ENCODE results near the gene RAD23B.
A peak's percentile ranks its signal among the peaks of the same experiment; 100 is the strongest.

Gene RAD23B

DNA sequence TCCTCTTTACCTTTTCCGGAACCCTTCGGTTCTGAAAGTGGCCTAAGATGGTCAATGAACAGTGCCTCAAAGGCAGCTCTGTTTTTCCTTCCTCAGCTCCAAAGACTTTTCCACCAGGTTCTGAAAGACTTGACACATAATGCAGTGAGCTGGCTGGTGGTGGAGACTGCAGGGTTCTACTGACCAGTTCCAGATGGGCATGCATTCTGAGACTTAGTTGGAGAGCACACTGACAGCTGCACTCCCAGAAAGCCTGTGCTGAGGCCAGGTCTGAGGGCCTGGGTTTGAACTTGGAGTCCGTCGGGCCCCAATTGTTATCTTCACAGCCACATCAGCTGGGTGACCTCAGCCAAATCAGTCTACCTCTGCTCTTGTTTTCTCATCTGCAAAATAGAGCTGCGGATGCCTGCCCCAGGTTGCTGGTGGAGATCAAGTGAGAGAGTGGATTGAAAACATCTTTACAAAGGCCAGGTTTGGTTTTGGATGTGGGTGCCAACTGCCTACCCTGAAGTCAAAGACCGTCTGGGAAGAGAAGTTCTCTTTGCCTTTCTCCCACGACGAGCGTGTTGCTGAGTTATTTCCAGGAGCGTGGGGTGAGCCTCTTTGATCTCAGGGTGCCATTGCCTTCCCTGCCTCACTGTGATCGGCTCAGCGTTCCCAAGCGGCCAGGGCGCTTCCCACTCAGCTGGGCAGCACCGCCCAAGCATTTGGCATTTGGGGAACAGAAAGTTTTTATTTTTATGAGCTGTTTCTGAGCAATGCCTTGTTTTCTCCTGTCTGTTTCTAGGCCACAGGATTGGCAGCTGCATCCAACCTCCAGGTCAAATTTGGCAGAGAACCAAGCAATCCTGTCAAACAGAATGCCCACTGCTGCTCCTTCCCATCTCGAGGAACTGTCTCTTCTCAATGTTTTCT is 54.9 kb downstream of the RAD23B start:
- peak; percentile 16 for DNase-seq

GRCh38 chr9:107338911-107339659 is 56.0 kb downstream of the RAD23B start:
- DNase-seq, result no peak

DNA sequence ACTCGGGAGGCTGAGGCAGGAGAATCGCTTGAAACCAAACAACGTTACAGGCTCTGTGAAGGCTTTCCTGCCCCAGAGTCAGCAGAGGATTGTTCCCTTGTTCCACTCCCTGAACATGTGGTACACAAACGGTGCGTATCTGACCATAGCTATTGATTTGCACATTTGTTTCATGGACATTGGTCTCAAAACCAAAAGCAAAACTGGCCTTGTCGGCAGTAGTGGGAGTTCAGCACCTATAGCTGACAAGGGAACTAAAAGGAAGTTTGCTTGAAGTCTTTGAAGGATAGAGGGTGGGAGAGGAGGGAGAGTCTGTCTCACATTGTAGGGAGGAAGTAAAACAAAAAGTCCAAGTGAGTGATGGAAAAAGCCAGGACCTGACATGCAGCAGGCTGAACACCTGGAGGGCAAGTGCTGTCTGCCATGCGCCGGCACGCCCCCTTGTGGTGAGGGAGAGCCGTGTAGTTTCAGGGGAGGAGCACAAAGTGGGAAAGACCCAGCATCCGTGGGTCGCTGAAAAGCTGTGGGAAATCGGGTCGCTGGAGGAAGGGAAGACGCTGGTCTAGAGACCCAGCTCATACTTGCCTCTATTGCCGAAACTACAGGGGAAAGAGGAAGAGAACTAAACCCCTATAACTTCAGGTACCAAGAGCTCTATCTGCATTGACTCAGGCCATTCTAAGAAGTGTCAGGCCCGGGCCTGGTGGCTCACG is 58.0 kb downstream of the RAD23B start:
- peak; percentile 60 for DNase-seq

DNA sequence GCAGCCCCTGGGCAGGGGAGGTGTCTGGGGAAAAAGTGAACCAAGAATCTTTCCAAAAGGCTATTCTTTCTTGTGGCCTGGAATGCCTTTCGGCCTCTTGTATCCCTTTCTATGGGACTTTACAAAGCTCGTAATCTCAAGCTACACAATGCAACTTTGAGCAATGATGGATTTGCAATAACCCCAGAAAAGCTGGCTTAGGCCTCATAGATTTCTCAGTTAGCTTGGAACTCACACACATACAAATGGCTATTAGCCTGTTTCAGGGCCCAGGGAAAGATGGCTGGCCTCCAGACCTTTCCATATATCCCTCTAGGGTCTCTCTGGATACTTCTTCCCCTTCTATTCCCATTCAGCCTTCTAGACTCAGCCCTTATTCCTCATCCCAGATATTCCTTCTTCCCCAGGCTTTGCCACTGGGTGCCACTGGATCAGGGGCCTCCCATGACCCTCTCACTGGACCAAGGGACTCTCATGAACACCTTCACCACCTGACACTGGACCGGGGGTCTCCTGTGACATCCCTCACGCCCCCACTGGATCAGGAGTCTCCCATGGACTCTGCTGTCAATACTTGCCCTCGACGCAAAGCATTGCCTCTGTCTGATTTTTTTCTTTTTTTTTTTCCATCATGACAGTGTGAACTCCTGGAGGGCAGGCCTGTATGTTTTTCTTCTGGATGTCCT is 59.5 kb downstream of the RAD23B start:
- DNase-seq, result no peak

DNA sequence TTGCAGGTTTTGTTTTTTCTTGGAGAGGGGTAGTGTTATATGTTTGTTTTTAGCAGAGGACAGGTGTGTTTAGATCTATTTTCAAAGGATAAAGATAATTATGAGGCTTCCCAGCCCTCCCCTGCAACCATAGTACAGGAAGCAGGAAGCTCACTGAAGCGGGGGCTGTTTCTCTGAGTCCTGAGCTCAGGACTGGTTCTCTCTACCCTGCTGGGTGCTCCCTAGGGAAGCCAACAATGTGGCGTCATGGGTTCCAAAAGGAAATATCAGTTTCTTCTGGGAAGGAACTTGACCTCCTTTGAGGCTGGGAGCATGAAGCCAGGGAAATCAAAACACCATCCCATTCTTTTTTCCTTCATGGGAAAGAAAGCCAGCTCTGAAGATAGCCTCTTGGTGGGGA is 62.2 kb downstream of the RAD23B start:
- peak; percentile 41 for DNase-seq

DNA sequence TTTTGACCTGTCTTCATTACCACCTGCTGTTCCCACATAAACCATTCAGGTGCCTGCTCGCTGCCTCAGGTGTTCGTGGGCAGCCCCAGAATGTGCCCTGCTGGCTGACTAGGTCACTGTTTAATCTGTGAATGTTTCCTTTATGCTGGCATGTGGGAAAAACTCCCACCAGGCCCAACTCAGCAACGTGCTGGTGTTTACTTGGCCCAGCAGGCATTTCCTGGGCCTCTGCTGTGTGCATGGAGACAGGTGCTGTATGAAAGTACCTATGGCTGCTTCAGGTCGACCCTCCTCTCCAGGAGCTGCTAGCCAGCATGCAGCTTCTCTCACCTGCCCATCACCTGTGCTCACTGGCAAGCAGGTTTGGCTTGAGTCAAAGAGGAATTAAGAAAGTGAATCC is 65.8 kb downstream of the RAD23B start:
- DNase-seq, result no peak

DNA sequence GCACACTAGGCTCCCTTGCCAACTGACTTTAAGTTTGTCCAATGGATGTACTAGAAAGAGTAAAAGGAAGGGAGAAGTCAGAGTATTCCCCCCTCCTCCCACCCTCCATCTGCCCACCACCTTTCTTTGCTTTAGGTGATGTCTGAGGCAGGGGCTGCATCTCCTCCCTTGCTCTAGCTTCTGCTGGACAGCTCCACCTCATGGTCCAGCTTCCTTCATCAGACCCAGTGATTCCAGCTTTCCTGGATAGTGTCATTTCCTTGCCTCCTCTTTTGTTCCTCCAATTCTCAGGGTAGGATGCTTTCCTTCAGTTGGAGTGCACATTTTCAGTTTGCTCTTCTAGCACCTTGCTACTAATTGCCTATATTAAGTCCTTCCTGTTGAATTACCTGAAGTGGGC is 67.4 kb downstream of the RAD23B start:
- no peak for DNase-seq

DNA sequence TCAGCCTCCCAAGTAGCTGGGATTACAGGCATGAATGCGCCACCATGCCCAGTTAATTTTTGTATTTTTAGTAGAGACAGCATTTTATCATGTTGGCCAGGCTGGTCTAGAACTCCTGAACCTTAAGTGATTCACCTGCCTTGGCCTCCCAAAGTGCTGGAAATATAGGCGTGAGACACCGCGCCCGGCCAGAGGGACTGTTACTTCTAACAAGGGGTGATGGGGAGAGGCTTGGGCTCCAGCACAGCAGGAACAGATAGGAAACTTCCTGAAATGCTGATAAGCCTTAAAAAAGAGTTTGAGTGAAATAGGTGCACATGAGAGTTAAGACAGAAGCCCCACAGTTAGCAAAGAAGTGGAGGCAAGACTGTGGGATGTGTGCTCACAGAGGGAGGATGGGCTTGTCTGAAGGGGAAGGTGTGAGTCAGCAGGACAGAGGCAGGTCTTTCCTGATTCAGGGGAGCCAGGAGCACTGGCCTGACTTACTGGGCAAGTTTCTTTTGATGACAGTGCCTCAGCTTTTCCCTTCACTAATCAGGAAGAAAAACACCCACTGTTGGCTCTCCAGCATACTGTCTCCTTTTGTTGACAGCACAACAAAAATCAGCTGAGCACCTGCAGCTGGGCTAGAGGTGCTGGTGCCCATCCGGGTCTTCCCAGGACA is 68.4 kb downstream of the RAD23B start:
- no peak for DNase-seq

DNA sequence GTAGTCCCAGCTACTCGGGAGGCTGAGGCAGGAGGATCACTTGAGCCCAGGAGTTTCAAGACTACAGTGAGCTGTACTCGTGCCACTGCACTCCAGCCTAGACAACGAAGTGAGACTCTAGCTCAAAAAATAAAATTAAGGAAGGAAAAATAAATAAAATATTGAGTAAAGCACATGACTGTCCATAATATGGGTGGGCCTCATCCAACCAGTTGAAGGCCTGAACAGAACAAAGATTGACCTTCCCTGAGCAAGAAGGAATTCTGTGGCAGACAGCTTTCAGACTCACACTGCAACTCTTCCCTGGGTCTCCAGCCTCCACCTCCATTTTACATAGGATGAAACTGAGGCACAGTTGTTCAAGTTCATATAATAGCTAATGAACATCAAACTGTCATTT is 72.3 kb downstream of the RAD23B start:
- no peak for DNase-seq

GRCh38 chr9:107358986-107359385 is 75.9 kb downstream of the RAD23B start:
- DNase-seq, result no peak

DNA sequence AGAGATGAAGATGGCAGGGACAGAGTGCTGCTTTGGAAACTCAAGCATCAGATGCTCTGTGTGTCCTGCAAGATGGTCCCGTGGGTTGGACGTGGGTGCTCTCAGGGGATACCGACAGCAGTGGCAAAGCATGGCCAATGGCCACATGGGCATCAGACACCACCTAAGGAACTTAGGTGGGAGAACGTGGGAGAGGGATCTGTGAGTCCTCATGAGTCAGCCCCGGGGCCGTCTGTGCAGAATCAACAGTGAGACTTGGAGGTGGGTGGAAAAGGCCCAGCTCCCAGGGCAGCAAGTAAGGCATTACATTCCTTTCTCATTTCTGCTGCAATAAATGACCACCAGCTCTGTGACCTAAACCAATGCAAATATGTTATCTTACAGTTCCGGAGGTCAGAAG is 77.0 kb downstream of the RAD23B start:
- no peak for DNase-seq

- no peak for DNase-seq
Measured at GRCh38 chr9:107361816-107362215, 78.7 kb downstream of the RAD23B start.

DNA sequence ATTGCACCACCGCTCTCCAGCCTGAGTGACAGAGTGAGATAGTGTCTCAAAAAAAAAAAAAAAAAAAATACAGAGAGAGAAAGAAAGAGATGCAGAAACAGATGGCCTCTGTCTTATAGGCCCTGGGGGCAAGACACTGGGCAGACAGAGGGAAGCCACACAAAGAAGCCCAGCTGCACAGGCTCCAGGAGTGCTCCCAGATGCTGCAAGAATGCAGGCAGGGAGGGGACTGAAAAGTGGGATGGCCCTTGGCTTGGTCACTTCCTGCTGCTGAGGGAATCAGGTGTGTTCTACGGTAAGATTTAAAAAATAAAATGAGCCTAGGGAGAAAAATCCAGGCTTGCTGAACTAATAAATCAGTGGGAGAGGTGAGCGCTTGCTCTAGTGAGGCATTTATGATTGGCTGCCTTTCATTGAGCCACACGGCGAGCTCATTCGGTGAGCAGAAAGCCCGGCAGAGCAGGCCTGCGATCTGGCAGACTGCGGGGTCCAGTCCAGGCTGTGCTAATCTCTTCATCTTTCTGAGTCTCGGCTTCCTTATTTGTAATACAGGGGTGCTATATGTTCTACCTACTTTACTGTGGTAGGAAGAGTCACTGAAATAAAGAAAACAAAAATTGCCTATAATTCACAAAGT is 80.6 kb downstream of the RAD23B start:
- DNase-seq, result no peak

GRCh38 chr9:107367727-107368502 is 84.8 kb downstream of the RAD23B start:
- DNase-seq, result no peak

- no peak for DNase-seq
Measured at GRCh38 chr9:107368696-107369095, 85.6 kb downstream of the RAD23B start.

- DNase-seq, result no peak
Measured at GRCh38 chr9:107373809-107374208, 90.7 kb downstream of the RAD23B start.

DNA sequence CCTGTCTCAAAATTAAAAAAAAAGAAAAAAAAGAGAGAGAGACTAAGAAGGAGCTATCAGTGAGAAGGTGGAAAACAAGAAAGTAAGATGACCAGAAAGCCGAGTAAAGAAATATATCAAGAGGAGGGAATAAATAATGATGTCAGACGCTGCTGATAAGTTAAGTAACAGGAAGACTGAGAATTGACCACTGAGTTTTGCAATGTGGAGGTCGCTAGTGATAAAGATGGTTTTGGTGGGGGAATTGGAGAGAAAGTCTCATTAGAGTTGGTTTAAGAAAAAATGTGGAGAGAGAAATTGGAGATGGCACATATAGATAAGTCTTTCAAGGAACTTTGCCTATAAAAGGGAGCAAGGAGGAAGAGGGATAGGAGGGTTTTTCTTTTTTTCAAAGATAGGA is 91.9 kb downstream of the RAD23B start:
- DNase-seq, result no peak

- DNase-seq, result no peak
Measured at GRCh38 chr9:107375651-107376369, 92.7 kb downstream of the RAD23B start.

DNA sequence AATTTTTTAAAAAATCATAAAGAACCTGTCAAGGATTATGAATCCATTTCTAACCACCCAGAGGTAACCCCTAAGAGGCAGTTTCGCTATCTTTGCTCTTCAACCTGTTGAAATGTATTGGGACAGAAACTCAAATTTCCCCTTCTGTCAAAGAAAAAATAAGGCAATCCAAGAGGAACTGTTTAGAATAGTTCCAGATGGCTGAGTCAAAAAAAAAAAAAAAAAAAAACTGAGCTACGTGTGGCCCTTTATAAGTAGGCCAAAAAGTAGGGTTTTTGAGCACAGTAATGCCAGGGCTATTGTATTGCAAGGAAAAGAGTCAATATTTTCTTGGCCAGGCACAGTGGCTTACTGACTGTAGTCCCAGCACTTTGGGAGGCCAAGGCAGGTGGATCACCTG is 94.9 kb downstream of the RAD23B start:
- no peak for DNase-seq

Measured in fibroblast of skin of scalp (primary cell).